Neural progenitor cell (in vitro differentiated cells): ENCODE data around the gene DPF3. TPM values are rescaled to one million over a fixed set of nuclear protein-coding genes. Genes with fewer than 3 reads are reported as not detected.
"Not testable (repeated sequence)": the region's sequence is repeated elsewhere in the genome, so short reads cannot be mapped to it uniquely, and the experiment has no call there.

ENCODE experiments used
- DNase-seq: peaks from one replicate; pipeline ENCODE4 v3.0.0-alpha.2; 2016; ENCODE audit warnings: low spot score
- H2AFZ ChIP-seq: fragments of 200-600 bp; sonication (generic); replicated peaks from 2 replicates; pipeline ENCODE4 v1.6.1; 2016; ENCODE audit warnings: antibody characterized with exemption
- H3F3A ChIP-seq: fragments of 200-600 bp; sonication (generic); 2 replicates; pipeline ENCODE4 v1.6.1; 2016; ENCODE audit warnings: antibody characterized with exemption, low read depth
- H3K27ac ChIP-seq: fragments of 200-600 bp; sonication (generic); 2 replicates; pipeline ENCODE4 v1.5.1; 2016; ENCODE audit warnings: mild to moderate bottlenecking
- H3K27me3 ChIP-seq: fragments of 200-600 bp; sonication (generic); 2 replicates; pipeline ENCODE4 v1.6.1; 2016; ENCODE audit warnings: mild to moderate bottlenecking, moderate library complexity
- H3K36me3 ChIP-seq: fragments of 200-600 bp; sonication (generic); 2 replicates; pipeline ENCODE4 v1.5.1; 2016
- H3K4me1 ChIP-seq: fragments of 200-600 bp; sonication (generic); 2 replicates; pipeline ENCODE4 v1.6.1; 2016; ENCODE audit warnings: mixed run types
- H3K4me2 ChIP-seq: fragments of 200-600 bp; sonication (generic); 2 replicates; pipeline ENCODE4 v1.6.1; 2016
- H3K4me3 ChIP-seq: fragments of 200-600 bp; sonication (generic); 2 replicates; pipeline ENCODE4 v1.5.1; 2016
- H3K79me2 ChIP-seq: fragments of 200-600 bp; sonication (generic); 2 replicates; pipeline ENCODE4 v1.6.1; 2016; ENCODE audit warnings: low read depth
- H3K9ac ChIP-seq: fragments of 200-600 bp; sonication (generic); 2 replicates; pipeline ENCODE4 v1.6.1; 2016
- H3K9me3 ChIP-seq: fragments of 200-600 bp; sonication (generic); 2 replicates; pipeline ENCODE4 v1.5.1; 2016; ENCODE audit warnings: low read depth
- H4K20me1 ChIP-seq: fragments of 200-600 bp; sonication (generic); 2 replicates; pipeline ENCODE4 v1.6.1; 2016; ENCODE audit warnings: low read depth
- H3K27ac Mint-ChIP-seq: 3 replicates; pipeline ENCODE4 v1.8.0; 2021; ENCODE audit warnings: mixed read lengths
- H3K27me3 Mint-ChIP-seq: 2 replicates; pipeline ENCODE4 v1.8.0; 2022; ENCODE audit warnings: low read depth, mild to moderate bottlenecking, inconsistent platforms, moderate library complexity, mixed read lengths; ENCODE audit not compliant: insufficient read depth
- H3K36me3 Mint-ChIP-seq: 3 replicates; pipeline ENCODE4 v1.8.0; 2021; ENCODE audit warnings: mixed read lengths
- H3K4me1 Mint-ChIP-seq: 3 replicates; pipeline ENCODE4 v1.8.0; 2021; ENCODE audit warnings: mixed read lengths
- H3K4me3 Mint-ChIP-seq: 3 replicates; pipeline ENCODE4 v1.8.0; 2021; ENCODE audit warnings: mild to moderate bottlenecking, moderate library complexity, mixed read lengths
- H3K9me3 Mint-ChIP-seq: 3 replicates; pipeline ENCODE4 v1.8.0; 2020; ENCODE audit warnings: mixed read lengths
- EZH2 ChIP-seq: fragments of 200-600 bp; sonication (generic); IDR thresholded peaks from 2 replicates; pipeline ENCODE4 v1.6.1; 2017; ENCODE audit warnings: antibody characterized with exemption, mild to moderate bottlenecking, moderate library complexity
- EZH2phosphoT487 ChIP-seq: fragments of 200-600 bp; sonication (generic); IDR thresholded peaks from 2 replicates; pipeline ENCODE4 v1.6.1; 2017; ENCODE audit warnings: antibody characterized with exemption
- total RNA-seq: library from RNA; depleted of rRNA; stranded (reverse); fragments of >200 nt; gene quantifications from 2 replicates; pipeline ENCODE4 v1.2.3, GENCODE V29; 2015; ENCODE audit warnings: low replicate concordance
- TF ChIP-seq, protein P1 (sequence below): fragments of 200-600 bp; sonication (generic); IDR thresholded peaks from 2 replicates; pipeline ENCODE4 v1.5.1; 2017; ENCODE audit warnings: antibody characterized with exemption, mild to moderate bottlenecking

The DPF3 gene
- total RNA-seq, 1 donor from 2014 or later, result not detected

DNA sequence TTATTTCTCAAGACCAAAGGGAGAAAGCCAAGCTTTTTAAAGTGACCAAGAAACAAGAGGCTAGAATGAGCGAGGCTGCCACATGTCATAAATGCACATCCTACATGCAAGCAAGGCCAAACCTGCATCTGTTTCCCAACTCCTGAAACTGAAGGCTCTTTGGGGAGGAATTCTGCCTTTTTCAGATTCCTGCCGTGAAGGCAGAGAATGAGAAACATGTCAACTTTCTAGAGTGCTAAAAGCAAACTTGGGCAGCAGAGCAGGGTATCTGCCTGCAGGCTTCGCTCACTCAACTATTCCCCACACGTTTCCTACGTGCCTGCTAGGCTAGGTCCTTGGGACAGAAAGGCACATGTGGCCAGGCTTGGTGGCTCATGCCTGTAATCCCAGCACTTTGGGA is 15.2 kb downstream of the DPF3 start:
- Histone ChIP-seq H3K9me3 (no peaks in the 10 kb centered on the region), H3K4me2 (no peak overlapping the region), H4K20me1 (no peaks in the 10 kb centered on the region), H3F3A (no peaks in the 10 kb centered on the region), H3K79me2 (no peaks in the 10 kb centered on the region), H3K27ac (no peak overlapping the region), H3K4me3 (no peak overlapping the region), H3K9ac (no peak overlapping the region), H3K27me3 (no peaks in the 10 kb centered on the region), H2AFZ (no peak overlapping the region), H3K36me3 (no peaks in the 10 kb centered on the region), H3K4me1 (peaks cover 15% of the 10 kb centered on the region)
- no peaks in the 10 kb centered on the region for H3K9me3 Mint-ChIP-seq
- H3K27ac Mint-ChIP-seq, result no peak overlapping the region
- no peaks in the 10 kb centered on the region for H3K27me3 Mint-ChIP-seq
- H3K4me1 Mint-ChIP-seq, result peaks cover 21% of the 10 kb centered on the region
- DNase-seq, result no peak
- H3K4me3 Mint-ChIP-seq, result no peak overlapping the region
- H3K36me3 Mint-ChIP-seq, result no peaks in the 10 kb centered on the region
- TF ChIP-seq EZH2 (no peak), EZH2phosphoT487 (no peak)
- TF ChIP-seq, protein P1, sequence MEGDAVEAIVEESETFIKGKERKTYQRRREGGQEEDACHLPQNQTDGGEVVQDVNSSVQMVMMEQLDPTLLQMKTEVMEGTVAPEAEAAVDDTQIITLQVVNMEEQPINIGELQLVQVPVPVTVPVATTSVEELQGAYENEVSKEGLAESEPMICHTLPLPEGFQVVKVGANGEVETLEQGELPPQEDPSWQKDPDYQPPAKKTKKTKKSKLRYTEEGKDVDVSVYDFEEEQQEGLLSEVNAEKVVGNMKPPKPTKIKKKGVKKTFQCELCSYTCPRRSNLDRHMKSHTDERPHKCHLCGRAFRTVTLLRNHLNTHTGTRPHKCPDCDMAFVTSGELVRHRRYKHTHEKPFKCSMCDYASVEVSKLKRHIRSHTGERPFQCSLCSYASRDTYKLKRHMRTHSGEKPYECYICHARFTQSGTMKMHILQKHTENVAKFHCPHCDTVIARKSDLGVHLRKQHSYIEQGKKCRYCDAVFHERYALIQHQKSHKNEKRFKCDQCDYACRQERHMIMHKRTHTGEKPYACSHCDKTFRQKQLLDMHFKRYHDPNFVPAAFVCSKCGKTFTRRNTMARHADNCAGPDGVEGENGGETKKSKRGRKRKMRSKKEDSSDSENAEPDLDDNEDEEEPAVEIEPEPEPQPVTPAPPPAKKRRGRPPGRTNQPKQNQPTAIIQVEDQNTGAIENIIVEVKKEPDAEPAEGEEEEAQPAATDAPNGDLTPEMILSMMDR, result no peak

DNA sequence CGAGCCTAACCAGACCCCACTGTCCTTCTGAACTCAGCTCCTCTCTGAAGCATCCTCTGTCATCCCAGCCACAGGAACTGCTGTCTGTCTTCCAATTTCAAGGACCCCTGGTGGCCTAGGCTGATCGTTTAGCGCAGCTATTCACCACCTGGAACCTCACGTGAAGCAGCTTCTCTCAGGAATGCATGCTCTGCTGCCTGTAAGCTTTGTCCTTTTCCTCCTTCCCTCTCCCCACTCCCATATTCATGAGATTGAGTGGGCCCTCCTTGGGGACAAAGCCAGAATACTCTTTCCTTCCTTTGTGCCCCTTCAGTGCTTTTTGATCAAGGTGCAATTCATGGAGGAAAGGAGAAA is 17.2 kb downstream of the DPF3 start:
- DNase-seq, result peak; percentile 41

DNA sequence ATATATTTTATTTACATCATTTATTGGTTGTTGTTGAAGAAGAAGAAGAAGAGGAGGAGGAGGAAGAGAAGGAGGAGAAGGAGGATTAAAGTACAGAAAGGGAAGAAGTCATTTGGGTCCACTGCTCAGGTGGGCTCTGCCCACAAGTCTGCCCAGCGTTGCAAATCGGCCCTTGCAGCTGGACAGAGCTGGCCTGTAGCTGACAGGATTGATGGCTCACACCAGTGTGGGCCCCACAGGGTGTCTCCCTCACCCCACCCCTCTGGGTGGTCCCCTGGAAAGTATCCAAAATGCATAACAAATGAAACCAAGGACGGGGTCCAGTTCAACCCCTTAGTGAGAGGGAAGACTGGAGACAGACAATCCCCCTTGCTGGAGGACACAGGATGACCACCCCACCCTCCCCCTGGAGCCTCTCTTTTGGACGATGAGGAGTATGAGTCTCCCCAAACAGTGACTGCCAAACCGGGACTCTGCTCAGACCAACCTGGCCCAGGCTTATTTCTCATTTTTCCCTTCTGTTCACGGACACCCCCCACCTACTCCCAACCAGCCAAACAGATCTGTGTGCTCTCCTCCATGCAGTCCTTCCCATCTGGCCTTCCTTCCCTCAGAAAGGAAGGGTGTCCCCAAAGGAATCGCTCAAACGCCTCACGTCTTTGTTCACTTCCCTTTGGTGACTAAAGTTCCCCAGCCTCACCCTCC is 17.7 kb downstream of the DPF3 start:
- Histone ChIP-seq H2AFZ (peak overlapping the region; percentile 70), H3K9me3 (no peaks in the 10 kb centered on the region), H3K27ac (no peak overlapping the region), H3K4me2 (peak overlapping the region; percentile 9), H3K4me1 (peaks cover 15% of the 10 kb centered on the region), H4K20me1 (no peaks in the 10 kb centered on the region), H3K27me3 (no peaks in the 10 kb centered on the region), H3K9ac (no peak overlapping the region), H3K4me3 (no peak overlapping the region), H3F3A (no peaks in the 10 kb centered on the region), H3K79me2 (no peaks in the 10 kb centered on the region), H3K36me3 (no peaks in the 10 kb centered on the region)
- TF ChIP-seq EZH2 (no peak), EZH2phosphoT487 (no peak)
- TF ChIP-seq, protein P1, result no peak
- H3K4me3 Mint-ChIP-seq, result peak overlapping the region; percentile 38
- no peaks in the 10 kb centered on the region for H3K36me3 Mint-ChIP-seq
- H3K27ac Mint-ChIP-seq, result peak overlapping the region; percentile 87
- H3K27me3 Mint-ChIP-seq, result no peaks in the 10 kb centered on the region
- peaks cover 11% of the 10 kb centered on the region for H3K4me1 Mint-ChIP-seq
- H3K9me3 Mint-ChIP-seq, result peaks cover 5% of the 10 kb centered on the region
- DNase-seq, result no peak

More for the DNA sequence above, 17.2 kb downstream of the DPF3 start:
- H3K27ac Mint-ChIP-seq, result peak overlapping the region; percentile 87
- Histone ChIP-seq H4K20me1 (no peaks in the 10 kb centered on the region), H3F3A (no peaks in the 10 kb centered on the region), H3K4me3 (no peak overlapping the region), H3K27me3 (no peaks in the 10 kb centered on the region), H3K27ac (no peak overlapping the region), H2AFZ (peak overlapping the region; percentile 70), H3K4me1 (peaks cover 15% of the 10 kb centered on the region), H3K36me3 (no peaks in the 10 kb centered on the region), H3K9ac (no peak overlapping the region), H3K9me3 (no peaks in the 10 kb centered on the region), H3K4me2 (peak overlapping the region; percentile 9), H3K79me2 (no peaks in the 10 kb centered on the region)
- no peaks in the 10 kb centered on the region for H3K36me3 Mint-ChIP-seq
- H3K9me3 Mint-ChIP-seq, result peaks cover 4% of the 10 kb centered on the region
- TF ChIP-seq EZH2, result no peak
- TF ChIP-seq, protein P1, result no peak
- no peak for TF ChIP-seq EZH2phosphoT487
- no peak overlapping the region for H3K4me3 Mint-ChIP-seq
- peaks cover 11% of the 10 kb centered on the region for H3K4me1 Mint-ChIP-seq
- no peaks in the 10 kb centered on the region for H3K27me3 Mint-ChIP-seq

DNA sequence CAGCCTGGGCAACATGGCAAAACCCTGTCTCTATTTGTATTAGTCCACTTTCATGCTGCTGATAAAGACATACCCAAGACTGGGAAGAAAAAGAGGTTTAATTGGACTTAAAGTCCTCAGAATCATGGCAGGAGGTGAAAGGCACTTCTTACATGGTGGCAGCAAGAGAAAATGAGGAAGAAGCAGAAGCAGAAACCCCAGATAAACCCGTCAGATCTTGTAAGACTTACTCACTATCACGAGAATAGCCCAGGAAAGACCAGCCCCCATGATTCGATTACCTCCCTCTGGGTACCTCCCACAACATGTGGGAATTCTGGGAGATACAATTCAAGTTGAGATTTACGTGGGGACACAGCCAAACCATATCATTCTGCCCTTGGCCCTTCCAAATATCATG is 23.0 kb downstream of the DPF3 start:
- not testable (repeated sequence) for H3K4me2 ChIP-seq, H3K4me1 ChIP-seq

More for the DNA sequence above, 23.0 kb downstream of the DPF3 start:
- not testable (repeated sequence) for H3K4me3 Mint-ChIP-seq, H3K4me3 ChIP-seq, H3K36me3 Mint-ChIP-seq, H3K9me3 Mint-ChIP-seq, H3K9ac ChIP-seq, H3K36me3 ChIP-seq, H3K27me3 Mint-ChIP-seq, H3K27me3 ChIP-seq, H3F3A ChIP-seq, H3K27ac ChIP-seq, DNase-seq, H3K79me2 ChIP-seq, H4K20me1 ChIP-seq, H3K4me1 Mint-ChIP-seq, H3K9me3 ChIP-seq, H2AFZ ChIP-seq
- peak overlapping the region; percentile 68 for H3K27ac Mint-ChIP-seq
